HG03175 (cell line): ENCODE data around the gene ALK.

ENCODE experiments used
- ATAC-seq: cut with Tn5 transposase; IDR thresholded peaks from one replicate; pipeline ENCODE4 v1.9.1; 2021; ENCODE audit warnings: mild to moderate bottlenecking, moderate library complexity; ENCODE audit not compliant: unreplicated experiment

The ALK gene

DNA sequence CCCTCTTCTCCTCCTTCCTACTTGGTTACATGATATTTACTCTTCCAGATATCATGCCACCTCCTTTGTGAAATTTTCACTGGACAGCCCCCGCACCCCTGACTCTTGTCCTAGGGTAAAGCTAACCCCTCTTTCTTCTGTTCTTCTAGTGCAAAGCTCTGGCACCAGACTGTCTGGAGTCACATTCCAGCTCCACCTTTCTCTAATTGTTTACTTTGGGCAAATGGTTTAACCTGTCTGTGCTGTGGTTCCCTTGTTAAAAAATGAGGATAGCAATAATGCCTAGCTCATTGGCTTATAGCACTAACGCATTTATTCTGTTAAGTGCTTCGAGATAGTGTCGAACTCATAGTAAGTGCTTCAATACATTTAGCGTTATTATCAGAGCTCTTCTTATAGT lies 306.2 kb downstream of the ALK start:
- ATAC-seq: no peak

DNA sequence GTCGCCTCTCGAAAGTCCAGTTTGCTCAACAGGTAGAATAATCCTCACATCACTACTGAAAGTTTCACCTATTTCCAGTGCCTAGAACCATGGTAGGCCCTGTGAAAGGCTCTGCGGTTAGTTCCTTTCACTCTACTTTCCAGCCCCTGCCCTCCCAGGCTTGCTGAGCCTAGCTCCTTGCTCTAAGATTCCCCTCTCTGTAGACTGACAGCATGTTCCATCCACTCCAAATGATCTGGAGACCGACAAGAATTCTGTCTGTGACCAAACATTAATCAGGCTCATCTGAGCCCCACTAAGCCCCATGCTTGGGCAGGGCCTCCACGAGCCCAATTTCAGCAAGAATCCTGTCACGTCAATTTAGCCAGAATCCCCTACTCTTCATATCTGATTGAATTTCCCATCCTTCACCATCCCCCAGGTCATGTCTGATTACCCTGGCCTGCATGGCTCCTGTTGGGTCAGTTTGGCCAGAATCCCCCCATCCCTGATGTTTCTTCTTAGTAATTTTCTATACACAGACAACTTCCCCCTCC lies 307.0 kb downstream of the ALK start:
- no peak for ATAC-seq

DNA sequence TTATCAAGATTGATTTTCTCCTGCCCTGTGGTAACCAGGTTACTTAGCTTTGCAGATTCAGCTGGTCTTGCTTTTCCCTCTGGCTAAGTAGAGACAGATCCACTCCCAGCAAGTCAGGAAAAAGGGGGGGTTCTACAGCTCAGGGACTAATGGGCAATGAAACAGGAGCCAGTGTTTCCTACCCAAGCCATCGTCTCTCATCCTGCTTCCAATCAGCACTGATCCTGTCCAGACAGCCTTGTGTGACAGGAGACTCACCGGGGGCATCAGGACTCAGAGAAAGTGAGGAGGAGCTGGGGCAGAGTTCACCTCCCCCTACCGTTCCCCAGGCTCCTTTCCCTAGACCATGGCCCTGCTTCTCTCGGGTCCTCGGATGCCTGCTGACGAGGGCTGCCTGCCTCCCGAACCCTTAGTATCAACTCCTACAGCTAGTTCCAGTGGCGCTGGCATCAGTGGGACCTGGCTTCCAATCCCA lies 307.6 kb downstream of the ALK start:
- ATAC-seq: no peak

DNA sequence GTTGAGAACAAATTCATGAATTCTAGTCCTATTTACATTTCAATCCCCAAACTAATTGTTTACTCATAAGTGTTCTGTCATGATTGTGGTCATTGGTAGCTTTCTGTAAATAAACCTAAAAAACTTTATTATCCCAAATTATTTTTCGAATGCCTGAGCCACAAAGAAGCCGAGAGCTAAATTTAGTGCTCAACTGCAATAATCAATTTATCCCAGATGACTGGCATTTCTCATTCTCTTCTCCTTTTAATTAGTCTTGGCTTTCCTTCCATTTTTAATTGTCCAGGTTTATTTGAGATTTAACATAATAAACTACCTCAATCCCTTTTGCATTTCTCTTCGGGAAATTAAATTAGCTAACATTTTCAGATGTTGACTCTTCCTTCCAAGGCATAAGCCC lies 308.3 kb downstream of the ALK start:
- ATAC-seq: no peak

DNA sequence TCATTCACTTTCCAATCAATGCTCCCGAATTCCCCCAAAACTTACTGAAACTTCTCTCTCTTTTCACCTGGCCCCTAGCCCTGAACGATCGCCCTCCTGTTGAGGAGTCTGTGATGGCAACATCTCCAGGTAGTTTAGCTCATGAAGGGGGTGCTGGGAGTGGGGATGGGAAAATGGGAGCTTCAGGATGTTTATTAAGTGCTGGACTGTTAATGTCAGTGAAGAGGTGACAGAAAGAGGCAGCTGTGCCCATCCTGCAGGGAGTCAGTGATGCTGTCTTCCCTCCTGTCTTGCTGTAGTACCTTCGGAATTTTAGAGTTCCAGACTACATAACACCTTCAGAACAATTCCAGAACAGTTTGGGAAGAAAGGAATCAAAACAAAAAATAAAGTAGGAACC lies 308.8 kb downstream of the ALK start:
- ATAC-seq: no peak

DNA sequence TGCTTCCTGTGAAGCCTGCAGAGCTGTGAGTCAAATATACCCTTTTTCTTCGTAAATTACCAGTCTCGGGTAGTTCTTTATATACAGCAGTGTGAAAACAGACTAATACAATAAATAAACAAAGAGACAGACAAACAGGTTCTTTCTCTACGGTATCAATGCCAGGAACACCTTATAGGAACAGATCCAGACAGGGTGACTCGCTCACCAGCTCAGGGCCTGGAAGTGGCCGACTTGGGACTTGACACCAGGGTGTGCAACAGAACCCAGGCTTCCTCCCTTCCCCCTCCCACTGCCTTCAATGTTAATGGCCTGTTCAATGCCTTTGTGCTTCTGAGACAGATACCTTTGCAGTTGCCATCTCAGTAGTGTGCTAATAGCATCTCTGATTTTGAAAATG lies 309.5 kb downstream of the ALK start:
- no peak for ATAC-seq

DNA sequence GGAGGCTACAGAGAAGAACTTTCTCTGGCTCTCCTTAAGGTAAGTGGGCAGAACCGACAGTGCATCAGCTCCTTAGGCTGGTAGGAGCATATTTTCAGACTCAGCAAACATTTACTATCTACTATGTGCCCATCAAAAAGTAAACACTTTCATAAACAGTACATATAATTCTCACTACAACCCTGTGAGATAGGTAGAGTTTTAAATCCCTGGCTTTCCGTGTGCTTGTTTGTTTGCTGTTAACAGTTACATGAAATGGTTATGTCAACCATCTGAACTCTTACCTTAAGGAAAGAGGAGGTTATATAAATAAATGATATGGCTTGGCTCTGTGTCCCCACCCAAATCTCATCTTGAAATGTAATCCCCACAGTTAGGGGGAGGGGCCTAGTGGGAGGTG lies 310.1 kb downstream of the ALK start:
- no peak for ATAC-seq

DNA sequence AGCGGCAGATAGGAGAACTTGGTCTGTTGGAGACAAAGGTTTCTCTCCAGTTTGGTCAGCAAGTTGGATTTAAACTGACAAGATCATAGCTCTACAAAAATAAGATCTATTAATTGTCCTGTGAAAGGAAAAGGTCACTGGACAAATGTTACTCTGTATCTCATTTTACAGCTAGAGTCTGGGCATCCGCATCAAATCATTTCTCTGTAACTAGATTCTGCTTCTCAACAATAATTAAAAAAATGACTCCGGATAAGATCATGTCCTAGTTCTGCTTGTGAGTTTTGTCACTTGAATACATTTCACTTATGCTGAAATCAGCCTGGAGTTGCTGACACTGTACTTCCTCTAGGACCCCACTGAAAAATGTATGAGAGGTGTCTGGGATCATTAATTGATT lies 310.8 kb downstream of the ALK start:
- no peak for ATAC-seq

DNA sequence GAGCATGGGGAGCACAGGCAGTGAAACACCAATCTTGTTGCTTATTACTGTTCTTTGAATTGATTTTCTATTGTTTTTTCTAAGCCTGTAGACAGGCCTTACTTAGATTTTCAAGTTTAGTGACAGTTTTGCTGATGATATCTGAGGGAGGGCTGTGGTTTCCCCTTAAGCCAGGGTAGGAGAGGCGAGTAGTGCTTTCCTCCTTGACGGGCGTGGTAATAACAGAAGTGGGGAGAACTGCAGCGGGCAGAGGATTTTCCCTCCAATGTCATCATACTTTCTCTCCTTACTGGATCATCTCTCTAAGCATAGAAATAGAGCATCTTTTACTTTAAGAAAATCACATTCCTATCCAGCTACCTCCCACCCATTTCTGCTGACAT lies 314.4 kb downstream of the ALK start:
- no peak for ATAC-seq

DNA sequence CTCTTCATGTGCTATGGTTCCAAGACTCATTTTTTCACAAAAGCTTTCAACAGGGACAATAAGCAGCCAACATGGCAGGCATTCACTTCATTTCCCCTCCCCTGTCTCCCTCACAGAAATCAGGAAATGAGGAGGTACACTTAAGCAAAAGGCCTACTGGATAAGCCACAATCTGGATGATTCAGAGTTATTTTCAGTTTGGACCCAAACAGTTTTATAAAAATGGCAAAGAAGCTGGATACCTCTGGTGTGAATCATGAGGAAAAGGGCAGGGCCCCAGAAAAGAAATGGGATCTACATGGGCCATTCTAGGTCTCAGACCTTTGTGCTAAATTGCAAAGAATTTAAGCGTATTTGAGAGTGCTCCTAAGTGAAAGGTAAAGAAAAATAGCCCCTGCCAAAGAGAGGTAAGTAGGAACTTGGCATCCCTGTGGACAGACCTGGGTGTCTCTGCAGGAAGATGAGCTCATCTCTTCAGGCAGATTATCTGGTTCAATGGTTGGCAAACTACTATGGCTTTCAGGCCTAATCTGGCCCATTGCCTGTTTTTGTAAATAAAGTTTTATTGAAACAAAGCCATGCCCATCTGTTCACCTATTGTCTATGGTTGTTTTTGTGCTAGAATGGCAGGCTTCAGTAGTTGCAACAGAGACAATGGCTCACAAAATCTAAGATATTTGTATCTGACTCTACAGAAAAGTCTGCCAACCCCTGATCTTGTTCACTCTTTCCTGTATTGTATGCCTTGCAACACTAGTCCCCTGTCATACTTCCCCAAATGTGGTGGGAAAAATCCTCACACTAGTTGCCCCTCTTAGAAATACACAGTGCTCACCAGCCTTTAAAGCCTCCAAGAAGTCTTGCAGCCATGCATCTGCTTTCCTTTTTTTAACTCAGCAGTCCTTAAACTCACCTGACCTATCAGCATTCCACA lies 315.0 kb downstream of the ALK start:
- ATAC-seq: no peak

DNA sequence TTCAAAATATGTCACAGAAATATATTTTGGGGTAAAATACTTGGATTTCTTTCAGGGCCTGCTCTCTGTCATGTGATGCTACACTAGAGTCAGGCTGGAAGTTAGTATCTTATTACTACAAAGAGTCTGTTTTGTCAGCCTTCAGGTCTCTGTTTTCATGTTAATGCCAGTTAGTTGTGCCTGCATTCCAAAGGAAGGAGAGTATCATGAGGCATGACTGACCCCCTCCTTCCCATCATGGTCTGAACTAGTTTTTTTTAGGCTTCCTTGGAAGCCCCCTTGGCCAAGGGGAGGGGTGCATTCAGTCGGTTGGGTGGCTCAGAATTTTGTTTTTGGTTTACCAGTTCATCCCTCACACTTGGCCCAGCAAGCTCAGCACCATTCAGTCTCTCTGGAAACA lies 318.0 kb downstream of the ALK start:
- ATAC-seq: no peak

DNA sequence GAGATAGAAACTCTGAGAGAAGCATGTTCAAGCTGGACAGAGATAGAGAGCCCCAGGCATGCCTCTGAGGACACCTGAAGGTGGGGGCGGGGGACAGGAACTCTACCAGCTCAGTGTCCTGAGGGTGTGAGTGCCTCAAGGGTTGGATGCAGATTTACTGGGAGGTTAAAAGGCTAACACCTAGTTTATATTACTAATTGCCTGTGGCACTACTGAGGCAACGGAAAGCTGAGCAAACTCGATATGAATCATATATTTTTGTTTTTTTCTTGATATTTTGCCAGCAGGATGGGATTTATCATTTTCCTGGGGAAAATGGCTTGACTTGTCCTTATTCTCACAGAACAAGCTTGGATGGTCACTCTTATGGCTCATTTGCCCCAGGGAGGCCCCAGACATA lies 319.5 kb downstream of the ALK start:
- no peak for ATAC-seq

DNA sequence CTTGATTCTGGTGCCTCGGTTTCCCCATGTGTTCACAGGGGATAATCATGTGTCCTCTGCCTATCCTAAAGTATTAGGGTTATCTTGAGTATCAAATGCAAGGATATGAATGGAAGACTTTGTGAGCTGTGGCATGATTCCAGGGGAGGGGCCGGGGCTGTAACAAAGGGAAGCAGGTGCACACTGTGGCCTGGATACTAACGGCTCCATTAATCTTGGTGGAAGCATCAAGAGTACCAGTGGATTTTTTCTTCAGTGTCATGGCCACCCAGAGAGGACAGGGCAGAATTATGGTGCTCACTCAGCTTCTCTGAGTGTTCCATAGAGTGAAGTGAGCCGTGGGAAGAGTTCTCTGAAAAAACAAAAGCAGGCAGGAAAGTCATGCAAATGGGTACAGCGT lies 320.1 kb downstream of the ALK start:
- ATAC-seq: no peak

DNA sequence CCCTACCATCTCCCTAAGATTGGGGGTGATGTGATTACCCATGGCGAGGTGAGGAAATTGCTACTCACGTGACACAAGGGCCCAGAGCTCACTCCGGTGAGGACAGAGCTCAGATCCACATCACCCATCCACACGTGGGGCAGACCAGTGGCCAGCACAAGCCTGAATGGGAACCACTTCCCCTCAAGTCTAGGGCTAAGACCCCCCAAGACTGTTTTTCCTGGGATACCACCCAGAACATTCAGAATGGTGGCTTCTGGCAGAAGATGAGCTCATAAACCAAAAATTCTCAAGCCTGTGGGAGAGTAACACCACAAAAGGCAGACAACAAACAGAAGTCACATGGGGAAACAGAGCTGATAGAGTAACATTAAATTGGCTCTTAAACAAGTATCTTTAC lies 321.4 kb downstream of the ALK start:
- ATAC-seq: no peak

DNA sequence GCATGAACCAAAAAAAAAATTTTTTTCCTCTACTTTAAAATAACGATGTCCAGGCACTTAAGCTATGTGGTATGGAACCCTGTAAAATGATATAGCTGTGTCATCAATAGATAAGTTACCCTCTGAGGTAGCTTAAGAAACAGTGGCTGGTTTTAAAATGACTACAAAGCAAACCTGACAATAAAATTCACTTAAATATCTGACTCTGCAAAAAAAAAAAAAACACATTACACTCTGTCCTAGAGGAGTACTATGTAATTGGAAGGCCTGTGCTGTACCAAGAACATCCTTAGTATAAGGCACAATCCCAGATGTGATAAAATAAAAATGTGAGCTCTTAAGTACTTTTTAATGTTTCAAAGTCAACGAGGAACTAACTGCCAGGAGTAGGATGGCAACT lies 322.4 kb downstream of the ALK start:
- no peak for ATAC-seq

DNA sequence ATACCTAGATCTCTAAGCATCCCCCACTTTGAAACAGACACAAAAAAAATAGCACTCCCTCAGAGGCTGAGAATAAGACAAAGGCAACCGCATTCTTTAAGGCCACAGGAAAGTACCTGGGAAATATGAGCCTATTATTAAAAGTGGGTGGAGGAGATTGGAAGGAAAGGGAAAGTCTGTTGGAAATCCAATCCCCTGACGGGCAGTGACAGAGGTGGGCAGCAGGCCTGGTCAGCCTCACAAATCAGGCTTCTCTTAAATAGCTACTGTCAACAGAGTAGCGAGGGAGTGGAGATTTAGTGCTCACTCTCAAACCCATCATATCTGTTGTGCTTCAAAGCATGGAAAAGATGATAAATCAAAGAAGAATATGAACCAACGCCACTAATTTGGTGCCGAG lies 324.4 kb downstream of the ALK start:
- no peak for ATAC-seq

DNA sequence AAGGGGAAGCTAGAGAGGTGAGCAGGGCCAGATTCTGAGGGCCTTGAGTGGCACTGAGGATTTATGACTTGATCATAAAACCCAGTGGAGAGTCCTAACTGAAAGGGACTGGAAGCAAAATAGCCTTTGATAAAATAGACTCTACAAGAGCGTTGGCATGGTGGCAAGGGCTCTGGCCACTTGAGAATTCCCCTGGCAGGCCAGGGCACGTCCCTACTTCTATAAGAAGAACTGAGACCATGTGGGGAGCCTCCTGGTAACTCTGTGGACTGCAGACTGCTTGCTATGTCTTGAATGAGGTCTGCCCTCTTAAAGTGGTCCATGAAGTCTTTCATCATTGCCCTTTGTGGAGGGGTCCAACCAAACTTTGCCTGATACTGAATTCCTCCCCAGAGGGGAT lies 324.8 kb downstream of the ALK start:
- ATAC-seq: no peak

DNA sequence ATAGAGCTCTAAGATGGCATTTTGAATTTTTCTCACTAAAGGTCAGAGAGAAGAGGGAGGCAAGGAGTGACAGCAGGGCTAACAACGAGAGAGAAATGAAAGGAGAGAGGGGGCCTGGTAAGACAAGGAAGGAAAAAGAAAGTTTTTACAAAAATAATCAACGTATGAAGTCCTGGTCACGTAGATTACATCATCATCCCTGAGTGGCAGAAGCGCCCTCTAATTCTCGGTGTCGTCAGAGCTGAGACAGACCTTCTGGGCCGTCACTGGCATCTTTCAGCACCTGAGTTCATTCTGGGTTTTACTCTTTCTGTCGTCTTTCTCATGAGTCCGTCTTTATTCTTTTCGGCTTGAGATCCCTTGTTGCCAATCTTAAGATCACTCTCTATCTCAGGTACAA lies 329.8 kb downstream of the ALK start:
- no peak for ATAC-seq

DNA sequence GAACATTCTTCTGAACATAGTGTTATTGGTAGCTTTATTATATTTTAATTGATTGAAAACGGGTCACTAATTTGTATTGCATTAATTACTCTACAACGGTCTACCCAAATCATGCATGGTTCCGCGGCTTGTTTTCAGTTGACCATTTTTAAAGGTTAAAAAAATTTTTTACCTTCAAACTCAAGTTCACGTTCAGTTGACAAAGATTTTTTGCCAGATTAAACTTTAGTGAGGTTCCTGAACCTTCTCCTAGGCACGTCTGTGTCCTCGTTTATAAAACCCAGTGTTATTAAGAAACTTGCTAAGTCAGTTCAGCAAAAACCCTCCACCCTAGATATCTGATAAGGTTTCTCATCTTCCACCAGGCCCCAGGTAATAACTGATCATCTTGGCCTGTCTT lies 331.2 kb downstream of the ALK start:
- no peak for ATAC-seq

DNA sequence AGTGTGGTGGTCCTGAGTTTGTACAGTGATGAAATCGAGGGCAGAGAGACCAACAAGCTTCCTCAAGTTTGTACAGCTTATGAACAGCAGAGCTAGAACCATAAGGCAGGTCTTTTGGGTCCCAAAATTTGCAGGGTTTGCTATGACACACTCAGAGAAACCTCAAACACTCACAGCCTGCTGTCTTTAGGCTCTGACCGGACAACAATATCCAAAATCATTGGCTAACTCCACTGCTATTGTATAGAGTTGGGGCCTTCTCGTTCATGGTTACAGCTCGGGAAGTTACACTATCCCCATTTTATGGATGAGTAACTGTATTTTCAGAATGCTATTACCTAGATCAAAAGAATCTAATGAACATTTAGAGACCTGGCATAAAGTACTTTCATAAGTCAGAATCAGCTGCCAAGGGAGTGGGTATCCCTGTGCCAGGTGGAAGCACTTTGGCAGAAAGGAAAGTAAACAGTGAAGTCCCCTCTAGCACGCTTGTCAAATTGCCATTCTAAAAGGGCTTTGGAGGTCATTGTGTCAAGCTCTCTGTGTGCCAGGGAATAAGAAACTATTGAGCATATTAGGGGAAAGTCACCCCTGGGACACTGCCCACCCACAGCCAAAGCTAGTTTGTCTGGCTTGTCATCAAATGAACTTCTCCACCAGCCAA lies 331.8 kb downstream of the ALK start:
- no peak for ATAC-seq

DNA sequence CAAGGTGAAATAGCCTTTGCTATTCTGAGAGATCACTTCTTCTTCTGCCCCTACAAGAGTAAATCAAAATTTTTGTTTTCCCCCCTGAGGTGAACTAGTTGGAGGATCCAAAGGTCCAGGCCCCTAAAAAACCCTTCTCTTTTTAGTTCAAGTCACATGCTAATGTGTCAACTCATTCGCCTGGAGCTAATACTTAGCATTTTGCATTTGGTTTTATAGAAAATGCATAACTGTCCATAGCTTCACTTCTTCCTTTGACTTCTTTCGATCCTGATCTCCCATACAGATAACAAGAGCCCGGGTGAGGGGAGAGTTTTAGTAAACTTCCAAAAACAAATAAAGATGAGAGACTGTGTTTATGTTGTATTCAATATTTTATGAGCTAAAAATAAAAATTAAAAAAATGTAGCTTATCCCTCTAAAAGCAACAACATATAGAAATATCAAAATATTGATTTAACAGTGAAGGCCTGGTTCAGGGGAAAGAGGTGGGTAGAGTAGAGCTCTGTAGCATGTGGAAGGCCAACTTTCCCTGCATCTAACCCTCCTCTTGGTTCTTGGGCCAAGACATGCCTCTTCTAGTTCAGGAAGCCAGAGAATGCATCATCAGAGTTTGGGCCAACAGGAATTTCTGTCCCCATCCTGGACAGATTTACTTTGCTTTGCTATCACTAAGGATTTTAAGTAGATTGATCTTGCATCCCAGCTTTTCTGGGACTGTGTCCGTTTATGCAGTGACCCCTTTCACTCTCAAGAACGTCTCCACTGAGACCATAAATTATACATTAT lies 333.8 kb downstream of the ALK start:
- ATAC-seq: no peak
